GM12878 (cell line): ENCODE data around the gene TOPBP1. TPM values are rescaled to one million over a fixed set of nuclear protein-coding genes. Genes with fewer than 3 reads are reported as not detected.

ENCODE experiments used
- BHLHE40 ChIP-seq, 2 experiments: fragments of 450-650 bp in 1 of 2; IDR thresholded peaks; 2 replicates each; pipeline ENCODE4 v1.6.1; 2011 to 2017; ENCODE audit warnings: low read depth in 2 of 2, borderline replicate concordance in 1 of 2, improper control_type of control experiment in 1 of 2, low read length in 1 of 2, mild to moderate bottlenecking in 1 of 2
- BMI1 ChIP-seq: fragments of 450-650 bp; IDR thresholded peaks from 2 replicates; pipeline ENCODE4 v1.6.1; 2016; ENCODE audit warnings: mild to moderate bottlenecking, moderate library complexity, borderline replicate concordance
- CBFB ChIP-seq: IDR thresholded peaks from 2 replicates; pipeline ENCODE4 v1.6.1; 2016; ENCODE audit warnings: antibody characterized with exemption, low read depth
- CREM ChIP-seq: IDR thresholded peaks from 2 replicates; pipeline ENCODE4 v1.6.1; 2014; ENCODE audit warnings: antibody characterized with exemption, low read depth
- EED ChIP-seq: sonication (generic); IDR thresholded peaks from 2 replicates; pipeline ENCODE4 v1.6.1; 2016; ENCODE audit warnings: antibody characterized with exemption, low read depth
- ESRRA ChIP-seq: IDR thresholded peaks from 2 replicates; pipeline ENCODE4 v1.6.1; 2012; ENCODE audit warnings: mild to moderate bottlenecking, low read length, improper control_type of control experiment
- JUND ChIP-seq: IDR thresholded peaks from 2 replicates; pipeline ENCODE4 v1.6.1; 2012; ENCODE audit warnings: low read depth, mild to moderate bottlenecking, low read length, improper control_type of control experiment, moderate library complexity
- NFXL1 ChIP-seq: fragments of 450-650 bp; IDR thresholded peaks from 2 replicates; pipeline ENCODE4 v1.6.1; 2017; ENCODE audit warnings: antibody characterized with exemption, mild to moderate bottlenecking, borderline replicate concordance
- POLR2AphosphoS5 ChIP-seq: IDR thresholded peaks from 2 replicates; pipeline ENCODE4 v1.6.1; 2011; ENCODE audit warnings: mild to moderate bottlenecking, low read length, inconsistent platforms
- RB1 ChIP-seq: fragments of 450-650 bp; formaldehyde crosslinking; IDR thresholded peaks from 2 replicates; pipeline ENCODE4 v1.6.1; 2017; ENCODE audit warnings: mild to moderate bottlenecking, borderline replicate concordance
- SIX5 ChIP-seq: IDR thresholded peaks from 2 replicates; pipeline ENCODE4 v1.6.1; 2011; ENCODE audit warnings: mild to moderate bottlenecking, low read depth, low read length, moderate library complexity; ENCODE audit not compliant: severe bottlenecking
- SPI1 ChIP-seq: IDR thresholded peaks from 2 replicates; pipeline ENCODE4 v1.6.1; 2011; ENCODE audit warnings: low read depth, mild to moderate bottlenecking, low read length, moderate library complexity, borderline replicate concordance; ENCODE audit not compliant: insufficient read depth
- TCF3 ChIP-seq: IDR thresholded peaks from 2 replicates; pipeline ENCODE4 v1.6.1; 2012; ENCODE audit warnings: low read depth, mild to moderate bottlenecking, low read length, borderline replicate concordance; ENCODE audit not compliant: insufficient read depth
- polyA plus RNA-seq, 11 experiments: library from polyadenylated mRNA; depleted of rRNA in 4 of 11; unstranded in 6 of 11; stranded (reverse) in 5 of 11; fragments of >200 nt; fragmentation: Nextera tagmentation in 4 of 11; fragmentation: Illumina TruSeq in 1 of 11; extraction: Ambion mirVana in 4 of 11; extraction: Trizol in 1 of 11; gene quantifications; 1 replicate in 1 of 11; 2 replicates in 10 of 11; pipeline versions ENCODE4 v1.2.1 to v1.2.3, GENCODE V29; 2011 to 2016; ENCODE audit warnings: inconsistent platforms in 2 of 11, missing spikeins in 2 of 11, low read depth in 1 of 11
- total RNA-seq, 4 experiments: library from RNA; depleted of rRNA in 3 of 4; stranded (reverse); fragments of >200 nt in 3 of 4; fragmentation: Illumina TruSeq in 1 of 4; extraction: Trizol in 1 of 4; gene quantifications; 2 replicates each; pipeline versions ENCODE4 v1.2.1 to v1.2.3, GENCODE V29; 2013 to 2021
- TF ChIP-seq, protein P1 (sequence below): fragments of 450-650 bp; IDR thresholded peaks from 2 replicates; pipeline ENCODE4 v1.6.1; 2018; ENCODE audit warnings: mild to moderate bottlenecking, low read depth, moderate library complexity; ENCODE audit not compliant: partially characterized antibody
- TF ChIP-seq, protein P2 (sequence below): IDR thresholded peaks from 2 replicates; pipeline ENCODE4 v1.6.1; 2011; ENCODE audit warnings: low read depth, low read length, improper control_type of control experiment, borderline replicate concordance
- TF ChIP-seq, protein P3 (sequence below): IDR thresholded peaks from 2 replicates; pipeline ENCODE4 v1.6.1; 2012; ENCODE audit warnings: low read depth, low read length, improper control_type of control experiment
- TF ChIP-seq, protein P4 (sequence below): fragments of 450-650 bp; formaldehyde crosslinking; IDR thresholded peaks from 2 replicates; pipeline ENCODE4 v1.4.0; 2022; ENCODE audit warnings: mild to moderate bottlenecking, moderate library complexity
- TF ChIP-seq, protein P5 (sequence below): fragments of 450-650 bp; IDR thresholded peaks from 2 replicates; pipeline ENCODE4 v1.6.1; 2017; ENCODE audit warnings: low read depth, mild to moderate bottlenecking, moderate library complexity

The TOPBP1 gene
- total and polyA plus RNA-seq, 10 of the 15 experiments (the other 5 are each of a cell fraction or from before 2014, with no cell fraction given), result 18.3 to 99.3 (median 61.5) TPM

DNA sequence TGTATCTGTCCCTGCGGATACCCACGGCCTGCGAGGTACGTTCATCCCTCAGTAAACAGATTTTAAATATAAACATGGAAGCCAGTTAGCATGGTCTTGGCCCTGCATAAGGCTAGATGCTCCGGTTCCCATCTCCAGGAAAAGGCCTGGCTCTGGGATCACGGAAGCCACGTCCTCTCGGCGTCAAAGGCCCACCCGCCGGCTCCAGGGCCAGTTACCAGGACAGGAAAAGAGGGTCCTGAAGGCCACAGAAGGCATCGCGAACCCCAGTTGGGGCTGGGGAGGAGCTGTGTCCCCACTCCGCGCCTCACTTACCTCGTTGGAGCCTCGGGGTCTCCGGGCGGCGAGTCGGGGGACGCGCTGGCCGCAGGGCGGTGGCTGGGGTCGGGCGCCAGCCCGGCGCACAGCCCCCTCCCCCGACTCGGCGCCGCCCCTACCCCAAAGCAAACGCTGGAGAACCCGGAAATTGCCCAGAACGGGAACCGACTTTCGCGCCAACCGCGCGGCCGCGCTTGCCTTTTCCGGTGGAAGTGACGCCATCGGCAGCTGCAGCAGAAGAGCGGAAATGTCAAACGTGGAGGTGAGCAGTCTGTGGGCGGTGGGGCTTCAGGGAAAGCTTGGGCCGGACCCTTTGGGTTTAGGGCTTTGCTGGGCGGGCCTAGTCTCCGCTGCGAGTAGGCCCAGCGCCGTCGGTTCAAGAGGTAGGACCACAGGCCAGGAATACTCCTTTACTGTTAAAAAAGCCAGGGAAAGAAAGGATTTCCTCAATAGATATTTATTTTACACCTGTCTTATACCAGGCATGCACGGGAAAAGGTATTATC, at the start of gene TOPBP1 (continued):
- TF ChIP-seq BHLHE40 (IDR thresholded peaks at IDR 0.05; ENCODE audit: borderline replicate concordance in 1 of 2, low read depth in 2 of 2, low read length in 1 of 2) (peak; percentile 69 to 72; a peak in 3 of 4 replicates), SIX5 (no peak), ESRRA (no peak; the same call in 1 of the 2 replicates), CREM (peak; percentile 95), NFXL1 (no peak), BMI1 (no peak), RB1 (peak; percentile 96; the same call in 1 of the 2 replicates), CBFB (0 out of 2 replicates have a peak, but pooled peaks have one; percentile 22), JUND (no peak), POLR2AphosphoS5 (peak; percentile 89), EED (peak; percentile 9; the same call in 1 of the 2 replicates), SPI1 (peak; percentile 59; the same call in 1 of the 2 replicates), TCF3 (0 out of 2 replicates have a peak, but pooled peaks have one; percentile 61)
- TF ChIP-seq, protein P1, sequence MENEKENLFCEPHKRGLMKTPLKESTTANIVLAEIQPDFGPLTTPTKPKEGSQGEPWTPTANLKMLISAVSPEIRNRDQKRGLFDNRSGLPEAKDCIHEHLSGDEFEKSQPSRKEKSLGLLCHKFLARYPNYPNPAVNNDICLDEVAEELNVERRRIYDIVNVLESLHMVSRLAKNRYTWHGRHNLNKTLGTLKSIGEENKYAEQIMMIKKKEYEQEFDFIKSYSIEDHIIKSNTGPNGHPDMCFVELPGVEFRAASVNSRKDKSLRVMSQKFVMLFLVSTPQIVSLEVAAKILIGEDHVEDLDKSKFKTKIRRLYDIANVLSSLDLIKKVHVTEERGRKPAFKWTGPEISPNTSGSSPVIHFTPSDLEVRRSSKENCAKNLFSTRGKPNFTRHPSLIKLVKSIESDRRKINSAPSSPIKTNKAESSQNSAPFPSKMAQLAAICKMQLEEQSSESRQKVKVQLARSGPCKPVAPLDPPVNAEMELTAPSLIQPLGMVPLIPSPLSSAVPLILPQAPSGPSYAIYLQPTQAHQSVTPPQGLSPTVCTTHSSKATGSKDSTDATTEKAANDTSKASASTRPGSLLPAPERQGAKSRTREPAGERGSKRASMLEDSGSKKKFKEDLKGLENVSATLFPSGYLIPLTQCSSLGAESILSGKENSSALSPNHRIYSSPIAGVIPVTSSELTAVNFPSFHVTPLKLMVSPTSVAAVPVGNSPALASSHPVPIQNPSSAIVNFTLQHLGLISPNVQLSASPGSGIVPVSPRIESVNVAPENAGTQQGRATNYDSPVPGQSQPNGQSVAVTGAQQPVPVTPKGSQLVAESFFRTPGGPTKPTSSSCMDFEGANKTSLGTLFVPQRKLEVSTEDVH, result peak; percentile 96
- TF ChIP-seq, protein P2, sequence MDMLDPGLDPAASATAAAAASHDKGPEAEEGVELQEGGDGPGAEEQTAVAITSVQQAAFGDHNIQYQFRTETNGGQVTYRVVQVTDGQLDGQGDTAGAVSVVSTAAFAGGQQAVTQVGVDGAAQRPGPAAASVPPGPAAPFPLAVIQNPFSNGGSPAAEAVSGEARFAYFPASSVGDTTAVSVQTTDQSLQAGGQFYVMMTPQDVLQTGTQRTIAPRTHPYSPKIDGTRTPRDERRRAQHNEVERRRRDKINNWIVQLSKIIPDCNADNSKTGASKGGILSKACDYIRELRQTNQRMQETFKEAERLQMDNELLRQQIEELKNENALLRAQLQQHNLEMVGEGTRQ, result no peak
- TF ChIP-seq, protein P3, sequence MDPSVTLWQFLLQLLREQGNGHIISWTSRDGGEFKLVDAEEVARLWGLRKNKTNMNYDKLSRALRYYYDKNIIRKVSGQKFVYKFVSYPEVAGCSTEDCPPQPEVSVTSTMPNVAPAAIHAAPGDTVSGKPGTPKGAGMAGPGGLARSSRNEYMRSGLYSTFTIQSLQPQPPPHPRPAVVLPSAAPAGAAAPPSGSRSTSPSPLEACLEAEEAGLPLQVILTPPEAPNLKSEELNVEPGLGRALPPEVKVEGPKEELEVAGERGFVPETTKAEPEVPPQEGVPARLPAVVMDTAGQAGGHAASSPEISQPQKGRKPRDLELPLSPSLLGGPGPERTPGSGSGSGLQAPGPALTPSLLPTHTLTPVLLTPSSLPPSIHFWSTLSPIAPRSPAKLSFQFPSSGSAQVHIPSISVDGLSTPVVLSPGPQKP, result peak; percentile 80
- TF ChIP-seq, protein P4, sequence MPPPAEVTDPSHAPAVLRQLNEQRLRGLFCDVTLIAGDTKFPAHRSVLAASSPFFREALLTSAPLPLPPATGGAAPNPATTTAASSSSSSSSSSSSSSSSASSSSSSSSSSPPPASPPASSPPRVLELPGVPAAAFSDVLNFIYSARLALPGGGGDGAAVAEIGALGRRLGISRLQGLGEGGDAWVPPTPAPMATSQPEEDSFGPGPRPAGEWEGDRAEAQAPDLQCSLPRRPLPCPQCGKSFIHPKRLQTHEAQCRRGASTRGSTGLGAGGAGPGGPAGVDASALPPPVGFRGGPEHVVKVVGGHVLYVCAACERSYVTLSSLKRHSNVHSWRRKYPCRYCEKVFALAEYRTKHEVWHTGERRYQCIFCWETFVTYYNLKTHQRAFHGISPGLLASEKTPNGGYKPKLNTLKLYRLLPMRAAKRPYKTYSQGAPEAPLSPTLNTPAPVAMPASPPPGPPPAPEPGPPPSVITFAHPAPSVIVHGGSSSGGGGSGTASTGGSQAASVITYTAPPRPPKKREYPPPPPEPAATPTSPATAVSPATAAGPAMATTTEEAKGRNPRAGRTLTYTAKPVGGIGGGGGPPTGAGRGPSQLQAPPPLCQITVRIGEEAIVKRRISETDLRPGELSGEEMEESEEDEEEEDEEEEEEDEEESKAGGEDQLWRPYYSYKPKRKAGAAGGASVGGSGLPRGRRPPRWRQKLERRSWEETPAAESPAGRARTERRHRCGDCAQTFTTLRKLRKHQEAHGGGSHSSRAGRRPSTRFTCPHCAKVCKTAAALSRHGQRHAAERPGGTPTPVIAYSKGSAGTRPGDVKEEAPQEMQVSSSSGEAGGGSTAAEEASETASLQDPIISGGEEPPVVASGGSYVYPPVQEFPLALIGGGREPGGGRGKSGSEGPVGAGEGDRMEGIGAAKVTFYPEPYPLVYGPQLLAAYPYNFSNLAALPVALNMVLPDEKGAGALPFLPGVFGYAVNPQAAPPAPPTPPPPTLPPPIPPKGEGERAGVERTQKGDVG (CRISPR knock-in tag), result no peak
- TF ChIP-seq, protein P5, sequence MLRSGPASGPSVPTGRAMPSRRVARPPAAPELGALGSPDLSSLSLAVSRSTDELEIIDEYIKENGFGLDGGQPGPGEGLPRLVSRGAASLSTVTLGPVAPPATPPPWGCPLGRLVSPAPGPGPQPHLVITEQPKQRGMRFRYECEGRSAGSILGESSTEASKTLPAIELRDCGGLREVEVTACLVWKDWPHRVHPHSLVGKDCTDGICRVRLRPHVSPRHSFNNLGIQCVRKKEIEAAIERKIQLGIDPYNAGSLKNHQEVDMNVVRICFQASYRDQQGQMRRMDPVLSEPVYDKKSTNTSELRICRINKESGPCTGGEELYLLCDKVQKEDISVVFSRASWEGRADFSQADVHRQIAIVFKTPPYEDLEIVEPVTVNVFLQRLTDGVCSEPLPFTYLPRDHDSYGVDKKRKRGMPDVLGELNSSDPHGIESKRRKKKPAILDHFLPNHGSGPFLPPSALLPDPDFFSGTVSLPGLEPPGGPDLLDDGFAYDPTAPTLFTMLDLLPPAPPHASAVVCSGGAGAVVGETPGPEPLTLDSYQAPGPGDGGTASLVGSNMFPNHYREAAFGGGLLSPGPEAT, result 0 out of 2 replicates have a peak, but pooled peaks have one; percentile 44
